K562 (cell line): ENCODE data around the gene MYPN. TPM values are rescaled to one million over a fixed set of nuclear protein-coding genes. Genes with fewer than 3 reads are reported as not detected.
A peak's percentile ranks its signal among the peaks of the same experiment; 100 is the strongest.

Source experiments
- ATAC-seq: fragments of 200-7000 bp; cut with Tn5 transposase; 3 replicates; pipeline ENCODE4 v1.9.1; 2020; ENCODE audit warnings: moderate library complexity
- BruUV-seq: library from RNA; stranded (reverse); fragments of 400-500 nt; replicated peaks from 2 replicates; lab custom pipeline; 2021; lab: Mats Ljungman, UMichigan
- CTCF ChIA-PET: fragments of 300-600 bp; formaldehyde crosslinking; extraction: SDS; loops from one replicate; lab custom pipeline; 2021; ENCODE audit warnings: low intra/inter-chr PET ratio; lab: Yijun Ruan, JAX
- POLR2A ChIA-PET: fragments of 300-600, 350-650 bp; sonication (Branson Sonifier 250); formaldehyde crosslinking; extraction: SDS; loops from one replicate; lab custom pipeline; 2021; ENCODE audit warnings: antibody characterized with exemption, inconsistent platforms; lab: Yijun Ruan, JAX
- DNase-seq, 4 experiments: peaks; one replicate each; pipeline versions ENCODE4 v3.0.0 to v3.0.0-alpha.2; 2011 to 2018; ENCODE audit warnings: low spot score in 3 of 4, mixed read lengths in 3 of 4; ENCODE audit errors: extremely low read depth in 1 of 4
- FAIRE-seq: peaks from 2 replicates; lab custom pipeline; 2011; peaks lifted over from hg19 to GRCh38; lab: Jason Lieb, UNC
- H2AFZ ChIP-seq: 2 replicates; pipeline ENCODE4 v1.6.0; 2011; ENCODE audit warnings: low read depth, low read length, control low read depth, inconsistent platforms
- H3K27ac ChIP-seq: fragments of 200-600 bp; 3 replicates; pipeline ENCODE4 v1.8.0; 2011; ENCODE audit warnings: low read depth, mild to moderate bottlenecking, control low read depth, inconsistent platforms, low read length, moderate library complexity, mixed read lengths; ENCODE audit errors: extremely low read depth
- H3K27me3 ChIP-seq, 2 experiments: fragments of 300-600 bp in 1 of 2; 2 replicates in 1 of 2; 3 replicates in 1 of 2; pipeline versions ENCODE4 v1.6.0 to v1.8.0; 2011; ENCODE audit warnings: inconsistent platforms in 2 of 2, low read length in 2 of 2, mild to moderate bottlenecking in 1 of 2, mixed read lengths in 1 of 2, moderate library complexity in 1 of 2; ENCODE audit not compliant: control insufficient read depth in 2 of 2, insufficient read depth in 2 of 2
- H3K36me3 ChIP-seq: fragments of 300-600 bp; 3 replicates; pipeline ENCODE4 v1.8.0; 2011; ENCODE audit warnings: mild to moderate bottlenecking, low read length, inconsistent platforms; ENCODE audit not compliant: control insufficient read depth, insufficient read depth
- H3K4me1 ChIP-seq, 2 experiments: fragments of 200-600 bp in 1 of 2; replicated peaks in 1 of 2; 2 replicates in 1 of 2; 3 replicates in 1 of 2; pipeline versions ENCODE4 v1.5.1 to v1.8.0; 2011; ENCODE audit warnings: inconsistent platforms in 2 of 2, low read length in 2 of 2, mild to moderate bottlenecking in 1 of 2, mixed read lengths in 1 of 2, moderate library complexity in 1 of 2; ENCODE audit not compliant: control insufficient read depth in 2 of 2, insufficient read depth in 2 of 2
- H3K4me2 ChIP-seq: 2 replicates; pipeline ENCODE4 v1.6.1; 2011; ENCODE audit warnings: low read length, control low read depth, inconsistent platforms, mixed read lengths; ENCODE audit not compliant: insufficient read depth
- H3K4me3 ChIP-seq: fragments of 200-600 bp; sonication (generic), shearing (Covaris generic); 2 replicates; pipeline ENCODE4 v1.5.1; 2016; ENCODE audit warnings: control low read depth, inconsistent platforms
- H3K79me2 ChIP-seq: fragments of 200-600 bp; 3 replicates; pipeline ENCODE4 v1.8.0; 2011; ENCODE audit warnings: low read length, inconsistent platforms; ENCODE audit not compliant: control insufficient read depth, insufficient read depth
- H3K9ac ChIP-seq, 2 experiments: 2 replicates each; pipeline versions ENCODE4 v1.6.0 to v1.6.1; 2011; ENCODE audit warnings: low read depth in 2 of 2, low read length in 2 of 2, control low read depth in 1 of 2, inconsistent platforms in 1 of 2, mild to moderate bottlenecking in 1 of 2, mixed read lengths in 1 of 2; ENCODE audit not compliant: insufficient read depth in 1 of 2
- H3K9me1 ChIP-seq: one replicate; pipeline ENCODE4 v1.6.0; 2011; ENCODE audit warnings: inconsistent platforms, mild to moderate bottlenecking, low read length, moderate library complexity; ENCODE audit not compliant: control insufficient read depth, insufficient read depth
- H3K9me3 ChIP-seq: replicated peaks from 2 replicates; pipeline ENCODE4 v1.5.1; 2011; ENCODE audit warnings: low read depth, low read length, inconsistent platforms; ENCODE audit not compliant: control insufficient read depth, insufficient read depth
- H4K20me1 ChIP-seq: replicated peaks from 2 replicates; pipeline ENCODE4 v1.6.1; 2011; ENCODE audit warnings: low read length, inconsistent platforms, mixed read lengths; ENCODE audit not compliant: control insufficient read depth, insufficient read depth
- ARID2 ChIP-seq: fragments of 450-650 bp; IDR thresholded peaks from 2 replicates; pipeline ENCODE4 v1.6.1; 2017; ENCODE audit warnings: antibody characterized with exemption, mild to moderate bottlenecking
- NCOR1 ChIP-seq: fragments of 450-650 bp; IDR thresholded peaks from 2 replicates; pipeline ENCODE4 v1.6.1; 2016; ENCODE audit warnings: mild to moderate bottlenecking, moderate library complexity
- NRF1 ChIP-seq, 2 experiments: fragments of 450-650 bp; IDR thresholded peaks in 1 of 2; conservative IDR thresholded peaks in 1 of 2; 2 replicates each; pipeline ENCODE4 v1.6.1; 2014; ENCODE audit warnings: mild to moderate bottlenecking in 2 of 2
- RAD21 ChIP-seq, 2 experiments: fragments of 250-450 bp in 1 of 2; fragments of 450-650 bp in 1 of 2; sonication (Bioruptor Pico) in 1 of 2; formaldehyde crosslinking in 1 of 2; IDR thresholded peaks in 1 of 2; conservative IDR thresholded peaks in 1 of 2; 2 replicates each; pipeline versions ENCODE4 v1.4.0 to v1.8.0; 2020 to 2022; ENCODE audit warnings: mild to moderate bottlenecking in 2 of 2, moderate library complexity in 1 of 2
- SMC3 ChIP-seq: conservative IDR thresholded peaks from 2 replicates; pipeline ENCODE4 v1.6.1; 2011; ENCODE audit warnings: low read depth, low read length, improper control_type of control experiment; ENCODE audit not compliant: insufficient read depth
- STAG1 ChIP-seq: sonication (generic); formaldehyde crosslinking; IDR thresholded peaks from 2 replicates; pipeline ENCODE4 v1.5.0; 2020; ENCODE audit warnings: missing genetic modification reagents, borderline replicate concordance
- WGBS: fragments of 100-300 bp; shearing (Covaris generic); methylation state at CpG from one replicate; pipeline ENCODE4 v1.1.6; 2016; ENCODE audit warnings: low coverage, mixed read lengths; ENCODE audit not compliant: insufficient coverage; ENCODE audit errors: missing lambda C conversion rate; 5-methylcytosine and 5-hydroxymethylcytosine counted together
- in situ Hi-C: fragments of 300-500 bp; cut with MboI; formaldehyde crosslinking; loops from 4 replicates; pipeline ENCODE4 v1.15.0; 2018; ENCODE audit warnings: inconsistent platforms, mixed read lengths
- intact Hi-C: fragments of 100-400 bp; cut with micrococcal nuclease; formaldehyde crosslinking; loops from 2 replicates; pipeline ENCODE4 v1.14.2; 2022
- polyA plus RNA-seq, 8 experiments: library from polyadenylated mRNA; depleted of rRNA in 4 of 8; stranded (reverse) in 5 of 8; unstranded in 3 of 8; fragments of >200 nt; fragmentation: Nextera tagmentation in 2 of 8; fragmentation: Illumina TruSeq in 1 of 8; extraction: Ambion mirVana in 2 of 8; extraction: Trizol in 1 of 8; gene quantifications; 2 replicates each; pipeline versions ENCODE4 v1.2.1 to v1.2.3, GENCODE V29; 2011 to 2014; ENCODE audit warnings: inconsistent platforms in 1 of 8, missing spikeins in 1 of 8
- total RNA-seq, 7 experiments: library from RNA; depleted of rRNA in 6 of 7; stranded (reverse); fragments of >200 nt in 6 of 7; fragmentation: Illumina TruSeq in 2 of 7; extraction: Trizol in 2 of 7; gene quantifications; 2 replicates each; pipeline versions ENCODE4 v1.2.1 to v1.2.3, GENCODE V29; 2011 to 2021; ENCODE audit warnings: low replicate concordance in 1 of 7
- TF ChIP-seq, protein P1 (sequence below): fragments of 450-650 bp; conservative IDR thresholded peaks from 2 replicates; pipeline ENCODE4 v1.6.1; 2016; ENCODE audit warnings: missing genetic modification characterization, low read depth, mild to moderate bottlenecking, missing compliant biosample characterization, moderate library complexity
- TF ChIP-seq, protein P2 (sequence below), 2 experiments: fragments of 450-650 bp; formaldehyde crosslinking in 1 of 2; IDR thresholded peaks; 2 replicates each; pipeline versions ENCODE4 v1.4.0 to v1.6.1; 2014 to 2020; ENCODE audit warnings: mild to moderate bottlenecking in 2 of 2, borderline replicate concordance in 1 of 2, low read depth in 1 of 2
- TF ChIP-seq, protein P3 (sequence below), 3 experiments: IDR thresholded peaks in 2 of 3; conservative IDR thresholded peaks in 1 of 3; 2 replicates each; pipeline ENCODE4 v1.5.1; 2011 to 2012; ENCODE audit warnings: low read length in 3 of 3, mild to moderate bottlenecking in 3 of 3, control low read depth in 2 of 3, improper control_type of control experiment in 1 of 3, inconsistent platforms in 1 of 3, low read depth in 1 of 3, mixed read lengths in 1 of 3, moderate library complexity in 1 of 3; ENCODE audit not compliant: insufficient read depth in 2 of 3

Gene MYPN
- total and polyA plus RNA-seq, 9 of the 15 experiments (the other 6 are each of a cell fraction or from before 2014, with no cell fraction given) = not detected

DNA sequence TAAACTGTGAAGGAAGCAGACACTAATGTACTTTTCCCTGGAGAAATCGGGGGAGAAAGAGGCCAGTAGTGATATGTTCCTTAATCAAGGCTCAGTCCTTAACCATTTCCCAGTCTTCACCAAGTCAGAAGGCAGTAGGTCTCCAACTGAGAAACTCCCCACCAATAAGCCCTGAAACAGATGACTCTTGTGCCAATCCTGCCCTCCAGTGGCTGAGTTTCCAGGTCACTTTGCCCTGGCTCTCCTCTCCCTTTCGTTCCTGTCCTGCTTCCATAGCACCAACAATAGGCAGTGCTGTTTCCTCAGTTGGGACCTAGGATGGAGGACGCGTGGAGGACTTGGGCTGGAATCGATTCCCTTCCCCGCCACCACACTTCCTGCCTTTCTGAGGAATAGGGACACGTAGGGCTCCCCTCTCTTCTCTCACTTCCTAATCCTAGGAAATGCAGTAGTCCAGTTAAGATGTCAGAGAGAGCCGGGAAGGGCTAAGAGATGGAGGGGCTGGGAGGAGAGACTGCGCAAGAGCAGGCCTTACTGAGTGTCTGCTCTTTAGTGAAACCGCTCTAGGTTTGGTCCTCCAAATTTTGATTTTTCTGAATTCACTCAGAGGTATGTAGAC is 99.2 kb downstream of the MYPN start:
- Histone ChIP-seq H4K20me1 (0 out of 2 replicates have a peak, but pooled peaks cover 3% of the 10 kb centered on the region), H3K27ac (no peak overlapping the region), H3K27me3 (peaks cover 30 to 32% of the 10 kb centered on the region in 2 experiments), H3K79me2 (no peaks in the 10 kb centered on the region), H3K9ac (no peak overlapping the region), H2AFZ (no peak overlapping the region), H3K9me1 (no peaks in the 10 kb centered on the region), H3K9me3 (no peaks in the 10 kb centered on the region), H3K4me2 (no peak overlapping the region), H3K36me3 (no peaks in the 10 kb centered on the region), H3K4me3 (no peak overlapping the region), H3K4me1 (no peaks in the 10 kb centered on the region)
- CTCF ChIA-PET = interaction anchor here (1.4 to 1.5 kb wide), 2 partner anchors 420 to 542 kb away, joined by 6 to 9 read pairs; no protein-coding TSS in a partner anchor
- POLR2A ChIA-PET = no interaction called here
- in situ Hi-C loops = no loop called here
- TF ChIP-seq STAG1 (CRISPR knock-in tag) (peak; percentile 54; the same call in 1 of the 2 replicates), ARID2 (0 out of 2 replicates have a peak, but pooled peaks have one; percentile 14), NRF1 (conservative IDR thresholded peaks at IDR 0.05 in 1 of 2, IDR thresholded peaks at IDR 0.05 in 1 of 2) (peak in 1 of 2 experiments; percentile 48; a peak in 3 of 4 replicates), NCOR1 (no peak), SMC3 (peak; percentile 64), RAD21 (CRISPR knock-in tag; conservative IDR thresholded peaks at IDR 0.05 in 1 of 2, IDR thresholded peaks at IDR 0.05 in 1 of 2) (peak; percentile 56 to 83)
- TF ChIP-seq, protein P1, sequence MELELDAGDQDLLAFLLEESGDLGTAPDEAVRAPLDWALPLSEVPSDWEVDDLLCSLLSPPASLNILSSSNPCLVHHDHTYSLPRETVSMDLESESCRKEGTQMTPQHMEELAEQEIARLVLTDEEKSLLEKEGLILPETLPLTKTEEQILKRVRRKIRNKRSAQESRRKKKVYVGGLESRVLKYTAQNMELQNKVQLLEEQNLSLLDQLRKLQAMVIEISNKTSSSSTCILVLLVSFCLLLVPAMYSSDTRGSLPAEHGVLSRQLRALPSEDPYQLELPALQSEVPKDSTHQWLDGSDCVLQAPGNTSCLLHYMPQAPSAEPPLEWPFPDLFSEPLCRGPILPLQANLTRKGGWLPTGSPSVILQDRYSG (tag) = no peak
- TF ChIP-seq, protein P2, sequence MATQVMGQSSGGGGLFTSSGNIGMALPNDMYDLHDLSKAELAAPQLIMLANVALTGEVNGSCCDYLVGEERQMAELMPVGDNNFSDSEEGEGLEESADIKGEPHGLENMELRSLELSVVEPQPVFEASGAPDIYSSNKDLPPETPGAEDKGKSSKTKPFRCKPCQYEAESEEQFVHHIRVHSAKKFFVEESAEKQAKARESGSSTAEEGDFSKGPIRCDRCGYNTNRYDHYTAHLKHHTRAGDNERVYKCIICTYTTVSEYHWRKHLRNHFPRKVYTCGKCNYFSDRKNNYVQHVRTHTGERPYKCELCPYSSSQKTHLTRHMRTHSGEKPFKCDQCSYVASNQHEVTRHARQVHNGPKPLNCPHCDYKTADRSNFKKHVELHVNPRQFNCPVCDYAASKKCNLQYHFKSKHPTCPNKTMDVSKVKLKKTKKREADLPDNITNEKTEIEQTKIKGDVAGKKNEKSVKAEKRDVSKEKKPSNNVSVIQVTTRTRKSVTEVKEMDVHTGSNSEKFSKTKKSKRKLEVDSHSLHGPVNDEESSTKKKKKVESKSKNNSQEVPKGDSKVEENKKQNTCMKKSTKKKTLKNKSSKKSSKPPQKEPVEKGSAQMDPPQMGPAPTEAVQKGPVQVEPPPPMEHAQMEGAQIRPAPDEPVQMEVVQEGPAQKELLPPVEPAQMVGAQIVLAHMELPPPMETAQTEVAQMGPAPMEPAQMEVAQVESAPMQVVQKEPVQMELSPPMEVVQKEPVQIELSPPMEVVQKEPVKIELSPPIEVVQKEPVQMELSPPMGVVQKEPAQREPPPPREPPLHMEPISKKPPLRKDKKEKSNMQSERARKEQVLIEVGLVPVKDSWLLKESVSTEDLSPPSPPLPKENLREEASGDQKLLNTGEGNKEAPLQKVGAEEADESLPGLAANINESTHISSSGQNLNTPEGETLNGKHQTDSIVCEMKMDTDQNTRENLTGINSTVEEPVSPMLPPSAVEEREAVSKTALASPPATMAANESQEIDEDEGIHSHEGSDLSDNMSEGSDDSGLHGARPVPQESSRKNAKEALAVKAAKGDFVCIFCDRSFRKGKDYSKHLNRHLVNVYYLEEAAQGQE (IDR thresholded peaks at IDR 0.05; ENCODE audit: borderline replicate concordance) = peak; percentile 65; the same call in 1 of the 2 replicates
- TF ChIP-seq, protein P2 (CRISPR knock-in tag; IDR thresholded peaks at IDR 0.05; ENCODE audit: low read depth) = no peak
- TF ChIP-seq, protein P3, sequence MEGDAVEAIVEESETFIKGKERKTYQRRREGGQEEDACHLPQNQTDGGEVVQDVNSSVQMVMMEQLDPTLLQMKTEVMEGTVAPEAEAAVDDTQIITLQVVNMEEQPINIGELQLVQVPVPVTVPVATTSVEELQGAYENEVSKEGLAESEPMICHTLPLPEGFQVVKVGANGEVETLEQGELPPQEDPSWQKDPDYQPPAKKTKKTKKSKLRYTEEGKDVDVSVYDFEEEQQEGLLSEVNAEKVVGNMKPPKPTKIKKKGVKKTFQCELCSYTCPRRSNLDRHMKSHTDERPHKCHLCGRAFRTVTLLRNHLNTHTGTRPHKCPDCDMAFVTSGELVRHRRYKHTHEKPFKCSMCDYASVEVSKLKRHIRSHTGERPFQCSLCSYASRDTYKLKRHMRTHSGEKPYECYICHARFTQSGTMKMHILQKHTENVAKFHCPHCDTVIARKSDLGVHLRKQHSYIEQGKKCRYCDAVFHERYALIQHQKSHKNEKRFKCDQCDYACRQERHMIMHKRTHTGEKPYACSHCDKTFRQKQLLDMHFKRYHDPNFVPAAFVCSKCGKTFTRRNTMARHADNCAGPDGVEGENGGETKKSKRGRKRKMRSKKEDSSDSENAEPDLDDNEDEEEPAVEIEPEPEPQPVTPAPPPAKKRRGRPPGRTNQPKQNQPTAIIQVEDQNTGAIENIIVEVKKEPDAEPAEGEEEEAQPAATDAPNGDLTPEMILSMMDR (IDR thresholded peaks at IDR 0.05 in 2 of 3, conservative IDR thresholded peaks at IDR 0.05 in 1 of 3; ENCODE audit: insufficient read depth in 2 of 3, low read depth in 1 of 3, low read length in 3 of 3) = peak; percentile 67 to 73 (median 70)
- WGBS = 3% methylated on average over 10 of the region's 10 CpGs
- peak; percentile 84 for ATAC-seq
- intact Hi-C loops = loop anchor here (1.0 kb wide), 2 partner anchors 353 to 420 kb away; no protein-coding TSS in a partner anchor
- DNase-seq = peak in 3 of 4 experiments; percentile 25 to 62 (median 46)
- BruUV-seq = no TSS peak
- peak; percentile 49 for FAIRE-seq
